PC-9 (cell line): Measurements from ENCODE around the gene MYO3B.

Experiments
- EZH2 ChIP-seq: fragments of 200-600 bp; sonication (generic); IDR thresholded peaks from 2 replicates; pipeline ENCODE4 v1.8.0; 2017; ENCODE audit warnings: antibody characterized with exemption, low read depth
- TF ChIP-seq, protein P1 (sequence below): fragments of 200-600 bp; sonication (generic); conservative IDR thresholded peaks from 2 replicates; pipeline ENCODE4 v1.6.1; 2017; ENCODE audit warnings: mixed run types, antibody characterized with exemption, mild to moderate bottlenecking, moderate library complexity

DNA sequence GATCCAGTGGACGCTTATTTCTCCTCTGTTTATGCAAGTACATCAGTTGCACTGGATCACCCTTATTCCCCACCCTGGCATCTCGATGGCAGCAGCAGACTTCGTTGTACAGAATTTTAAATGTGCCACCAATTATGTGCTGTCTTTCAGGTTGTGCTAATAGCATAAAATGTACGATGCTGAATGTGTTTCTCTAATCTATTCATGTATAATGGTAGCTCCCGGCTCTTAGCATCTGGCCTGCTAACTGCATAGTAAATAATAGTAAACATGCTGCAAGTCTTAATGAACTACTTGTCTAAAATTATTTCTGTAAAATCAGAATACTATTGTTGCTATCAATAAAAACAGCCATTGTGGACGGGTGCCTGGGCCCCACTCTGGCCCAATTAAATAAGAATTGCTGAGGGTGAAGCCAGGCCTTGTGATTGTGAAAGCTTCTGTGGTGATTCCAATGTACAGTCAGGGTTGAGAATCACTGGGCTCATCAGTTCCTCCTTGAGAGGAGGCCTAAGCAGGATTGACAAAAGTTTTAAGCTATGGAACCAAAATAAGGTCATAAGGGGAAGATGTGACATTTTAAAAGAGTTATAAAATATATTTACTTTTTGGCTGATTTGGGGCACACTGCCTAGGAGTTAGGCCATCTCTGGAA is 14.4 kb upstream of the MYO3B start:
- TF ChIP-seq, protein P1, sequence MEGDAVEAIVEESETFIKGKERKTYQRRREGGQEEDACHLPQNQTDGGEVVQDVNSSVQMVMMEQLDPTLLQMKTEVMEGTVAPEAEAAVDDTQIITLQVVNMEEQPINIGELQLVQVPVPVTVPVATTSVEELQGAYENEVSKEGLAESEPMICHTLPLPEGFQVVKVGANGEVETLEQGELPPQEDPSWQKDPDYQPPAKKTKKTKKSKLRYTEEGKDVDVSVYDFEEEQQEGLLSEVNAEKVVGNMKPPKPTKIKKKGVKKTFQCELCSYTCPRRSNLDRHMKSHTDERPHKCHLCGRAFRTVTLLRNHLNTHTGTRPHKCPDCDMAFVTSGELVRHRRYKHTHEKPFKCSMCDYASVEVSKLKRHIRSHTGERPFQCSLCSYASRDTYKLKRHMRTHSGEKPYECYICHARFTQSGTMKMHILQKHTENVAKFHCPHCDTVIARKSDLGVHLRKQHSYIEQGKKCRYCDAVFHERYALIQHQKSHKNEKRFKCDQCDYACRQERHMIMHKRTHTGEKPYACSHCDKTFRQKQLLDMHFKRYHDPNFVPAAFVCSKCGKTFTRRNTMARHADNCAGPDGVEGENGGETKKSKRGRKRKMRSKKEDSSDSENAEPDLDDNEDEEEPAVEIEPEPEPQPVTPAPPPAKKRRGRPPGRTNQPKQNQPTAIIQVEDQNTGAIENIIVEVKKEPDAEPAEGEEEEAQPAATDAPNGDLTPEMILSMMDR, result no peak
- no peak for TF ChIP-seq EZH2
